ENCODE data around the gene PRDM1. TPM values are rescaled to one million over a fixed set of nuclear protein-coding genes. Genes with fewer than 3 reads are reported as not detected.

Gene PRDM1
- total and polyA plus RNA-seq, 2 donors (not counting 1 experiment from before 2014, with no cell fraction given) = 2.8 to 5.4 TPM

DNA sequence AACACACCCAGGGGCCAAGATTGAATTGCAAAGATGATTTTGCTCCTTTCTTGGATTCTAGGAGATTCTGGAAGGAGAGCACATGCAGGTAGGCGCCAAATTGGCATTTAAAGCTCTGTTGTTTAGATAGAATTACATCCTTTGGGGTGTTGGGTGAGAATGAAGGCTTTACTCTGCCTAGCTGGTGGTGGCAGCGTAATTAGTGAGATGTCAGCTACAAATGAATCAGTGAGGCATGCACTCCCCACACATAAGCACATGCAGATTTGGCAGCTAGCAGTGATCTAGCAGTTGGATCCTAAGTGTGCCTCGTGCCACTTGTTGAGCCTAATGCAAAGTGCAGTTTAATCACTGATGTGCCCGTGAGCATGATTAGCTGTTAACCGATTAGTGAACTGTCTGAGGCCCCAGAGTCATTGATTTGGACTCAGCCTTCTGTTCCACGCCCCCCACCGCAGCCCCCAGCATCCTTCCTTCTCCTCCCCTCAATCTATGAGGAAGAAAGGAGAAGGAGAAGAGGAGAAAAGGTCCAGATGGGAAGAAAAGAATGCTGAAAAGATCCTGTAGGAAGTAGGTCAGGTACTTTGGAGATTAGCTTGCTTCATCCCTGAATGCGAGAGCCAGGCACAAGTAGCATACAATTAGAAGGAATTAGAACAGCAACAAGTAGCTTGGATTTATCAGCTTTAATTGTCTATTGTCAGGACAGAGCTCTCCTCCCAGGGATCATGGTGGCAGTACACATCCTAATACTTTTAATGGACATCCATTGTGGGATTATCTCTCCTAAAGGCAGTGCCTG, 6.0 kb upstream of the PRDM1 start:
- H3K27ac ChIP-seq (ENCODE audit: insufficient read depth, low read length) = no peak overlapping the region
- peaks cover 10% of the 10 kb centered on the region for H3K4me1 ChIP-seq (ENCODE audit: control insufficient read depth, extremely low read depth, insufficient read depth, low read length)
- H3K4me3 ChIP-seq (replicated peaks in 1 of 4; ENCODE audit: control extremely low read depth in 1 of 4, insufficient read depth in 1 of 4, low read depth in 3 of 4, low read length in 4 of 4) = no peak overlapping the region
- H3K9ac ChIP-seq (ENCODE audit: insufficient read depth, low read length) = no peak overlapping the region
- no peaks in the 10 kb centered on the region for H3K79me2 ChIP-seq (ENCODE audit: control insufficient read depth, insufficient read depth, low read length)
- no peak overlapping the region for H3K4me2 ChIP-seq (ENCODE audit: extremely low read depth, insufficient read depth, low read length)
- no peak overlapping the region for H2AFZ ChIP-seq (ENCODE audit: low read length)
- H3K27me3 ChIP-seq (ENCODE audit: control insufficient read depth, insufficient read depth, low read length) = no peaks in the 10 kb centered on the region
- no peaks in the 10 kb centered on the region for H4K20me1 ChIP-seq (ENCODE audit: control insufficient read depth, extremely low read depth, insufficient read depth, low read length)
- H3K9me3 ChIP-seq (ENCODE audit: control insufficient read depth, insufficient read depth, low read depth, low read length) = no peaks in the 10 kb centered on the region
- TF ChIP-seq EZH2 (IDR thresholded peaks at IDR 0.05; ENCODE audit: low read length, missing control alignments) = no peak
- TF ChIP-seq, protein P1, sequence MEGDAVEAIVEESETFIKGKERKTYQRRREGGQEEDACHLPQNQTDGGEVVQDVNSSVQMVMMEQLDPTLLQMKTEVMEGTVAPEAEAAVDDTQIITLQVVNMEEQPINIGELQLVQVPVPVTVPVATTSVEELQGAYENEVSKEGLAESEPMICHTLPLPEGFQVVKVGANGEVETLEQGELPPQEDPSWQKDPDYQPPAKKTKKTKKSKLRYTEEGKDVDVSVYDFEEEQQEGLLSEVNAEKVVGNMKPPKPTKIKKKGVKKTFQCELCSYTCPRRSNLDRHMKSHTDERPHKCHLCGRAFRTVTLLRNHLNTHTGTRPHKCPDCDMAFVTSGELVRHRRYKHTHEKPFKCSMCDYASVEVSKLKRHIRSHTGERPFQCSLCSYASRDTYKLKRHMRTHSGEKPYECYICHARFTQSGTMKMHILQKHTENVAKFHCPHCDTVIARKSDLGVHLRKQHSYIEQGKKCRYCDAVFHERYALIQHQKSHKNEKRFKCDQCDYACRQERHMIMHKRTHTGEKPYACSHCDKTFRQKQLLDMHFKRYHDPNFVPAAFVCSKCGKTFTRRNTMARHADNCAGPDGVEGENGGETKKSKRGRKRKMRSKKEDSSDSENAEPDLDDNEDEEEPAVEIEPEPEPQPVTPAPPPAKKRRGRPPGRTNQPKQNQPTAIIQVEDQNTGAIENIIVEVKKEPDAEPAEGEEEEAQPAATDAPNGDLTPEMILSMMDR (conservative IDR thresholded peaks at IDR 0.05 in 1 of 2, IDR thresholded peaks at IDR 0.05 in 1 of 2; ENCODE audit: low read depth in 1 of 2, low read length in 2 of 2) = no peak
- DNase-seq (ENCODE audit: low read depth in 2 of 2) = no peak
- no peaks in the 10 kb centered on the region for H3K36me3 ChIP-seq (ENCODE audit: control insufficient read depth, insufficient read depth, low read length)

DNA sequence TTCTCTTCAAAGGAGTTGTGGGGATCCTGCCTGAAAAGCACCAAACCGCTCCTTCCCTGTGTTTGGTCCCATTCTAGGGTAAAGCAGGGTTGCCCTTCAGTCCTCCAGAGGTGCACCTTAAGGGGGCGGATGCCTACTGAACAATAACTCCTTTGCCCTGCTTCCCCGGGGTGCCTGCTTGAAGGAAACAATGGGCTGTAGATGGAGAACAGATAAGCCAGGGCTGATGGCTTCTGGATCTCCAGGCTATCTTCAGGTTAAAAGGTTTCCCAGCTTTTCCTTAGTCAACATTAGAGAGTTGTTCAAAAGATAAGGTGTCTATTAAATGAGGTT, 5.4 kb upstream of the PRDM1 start:
- TF ChIP-seq, protein P1 (conservative IDR thresholded peaks at IDR 0.05 in 1 of 2, IDR thresholded peaks at IDR 0.05 in 1 of 2; ENCODE audit: low read depth in 1 of 2, low read length in 2 of 2) = no peak
- H3K27ac ChIP-seq (ENCODE audit: insufficient read depth, low read length) = no peak overlapping the region
- DNase-seq (ENCODE audit: low read depth in 2 of 2) = no peak
- peaks cover 13% of the 10 kb centered on the region for H3K4me1 ChIP-seq (ENCODE audit: control insufficient read depth, extremely low read depth, insufficient read depth, low read length)
- no peaks in the 10 kb centered on the region for H3K36me3 ChIP-seq (ENCODE audit: control insufficient read depth, insufficient read depth, low read length)
- no peaks in the 10 kb centered on the region for H3K9me3 ChIP-seq (ENCODE audit: control insufficient read depth, insufficient read depth, low read depth, low read length)
- no peaks in the 10 kb centered on the region for H4K20me1 ChIP-seq (ENCODE audit: control insufficient read depth, extremely low read depth, insufficient read depth, low read length)
- no peaks in the 10 kb centered on the region for H3K27me3 ChIP-seq (ENCODE audit: control insufficient read depth, insufficient read depth, low read length)
- H2AFZ ChIP-seq (ENCODE audit: low read length) = no peak overlapping the region
- H3K79me2 ChIP-seq (ENCODE audit: control insufficient read depth, insufficient read depth, low read length) = no peaks in the 10 kb centered on the region
- no peak overlapping the region for H3K4me2 ChIP-seq (ENCODE audit: extremely low read depth, insufficient read depth, low read length)
- H3K4me3 ChIP-seq (replicated peaks in 1 of 4; ENCODE audit: control extremely low read depth in 1 of 4, insufficient read depth in 1 of 4, low read depth in 3 of 4, low read length in 4 of 4) = no peak overlapping the region
- H3K9ac ChIP-seq (ENCODE audit: insufficient read depth, low read length) = no peak overlapping the region

DNA sequence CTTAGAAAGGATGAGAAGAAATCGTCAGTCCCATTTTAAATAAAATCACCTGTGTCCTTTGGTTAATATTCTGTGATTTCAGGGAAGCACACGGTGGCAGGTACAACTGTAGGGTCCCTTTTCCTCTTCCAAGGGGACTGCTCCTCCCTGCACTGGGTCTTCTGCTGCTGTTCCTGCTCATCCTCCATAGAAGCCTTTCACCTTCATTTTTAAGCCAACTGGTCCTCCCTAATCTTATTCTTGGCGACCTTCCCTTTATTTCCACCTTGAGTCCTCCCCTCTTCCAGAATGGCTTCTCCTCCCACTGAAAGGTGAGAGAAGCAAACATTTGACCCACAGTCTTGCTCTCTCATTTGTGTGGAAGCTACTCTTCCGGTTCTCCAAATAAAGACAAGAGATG, 4.4 kb upstream of the PRDM1 start:
- Histone ChIP-seq H3K36me3 (ENCODE audit: control insufficient read depth, insufficient read depth, low read length) (no peaks in the 10 kb centered on the region), H3K9me3 (ENCODE audit: control insufficient read depth, insufficient read depth, low read depth, low read length) (no peaks in the 10 kb centered on the region), H4K20me1 (ENCODE audit: control insufficient read depth, extremely low read depth, insufficient read depth, low read length) (no peaks in the 10 kb centered on the region), H3K4me3 (replicated peaks in 1 of 4; ENCODE audit: control extremely low read depth in 1 of 4, insufficient read depth in 1 of 4, low read depth in 3 of 4, low read length in 4 of 4) (no peak overlapping the region), H3K4me1 (ENCODE audit: control insufficient read depth, extremely low read depth, insufficient read depth, low read length) (peaks cover 13% of the 10 kb centered on the region), H3K79me2 (ENCODE audit: control insufficient read depth, insufficient read depth, low read length) (no peaks in the 10 kb centered on the region), H3K27ac (ENCODE audit: insufficient read depth, low read length) (no peak overlapping the region), H3K9ac (ENCODE audit: insufficient read depth, low read length) (no peak overlapping the region), H3K4me2 (ENCODE audit: extremely low read depth, insufficient read depth, low read length) (no peak overlapping the region), H2AFZ (ENCODE audit: low read length) (no peak overlapping the region), H3K27me3 (ENCODE audit: control insufficient read depth, insufficient read depth, low read length) (no peaks in the 10 kb centered on the region)
- no peak for TF ChIP-seq EZH2 (IDR thresholded peaks at IDR 0.05; ENCODE audit: low read length, missing control alignments)
- TF ChIP-seq, protein P1 (conservative IDR thresholded peaks at IDR 0.05 in 1 of 2, IDR thresholded peaks at IDR 0.05 in 1 of 2; ENCODE audit: low read depth in 1 of 2, low read length in 2 of 2) = no peak
- DNase-seq (ENCODE audit: low read depth in 2 of 2) = no peak
